Esophagus muscularis mucosa (tissue), 4 donors: ENCODE results near the gene ERCC1. TPM values are rescaled to one million over a fixed set of nuclear protein-coding genes. Genes with fewer than 3 reads are reported as not detected.

ENCODE experiments used
- DNase-seq: peaks from one replicate; pipeline ENCODE4 v3.0.0-alpha.2; 2017; ENCODE audit errors: extremely low spot score
- H3K27ac ChIP-seq, 4 donors: fragments of 200-600 bp; sonication (generic); replicated peaks in 1 of 4; 1 replicate in 3 of 4; 2 replicates in 1 of 4; pipeline ENCODE4 v1.5.1; 2016 to 2019; ENCODE audit warnings: mild to moderate bottlenecking in 1 of 4
- H3K27me3 ChIP-seq, 4 donors: fragments of 200-600 bp; sonication (generic); one replicate each; pipeline versions ENCODE4 v1.5.1 to v1.6.0; 2016 to 2019
- H3K36me3 ChIP-seq, 4 donors: fragments of 200-600 bp; sonication (generic); one replicate each; pipeline ENCODE4 v1.5.1; 2016 to 2019
- H3K4me1 ChIP-seq, 4 donors: fragments of 200-600 bp; sonication (generic); one replicate each; pipeline ENCODE4 v1.5.1; 2016 to 2019
- H3K4me3 ChIP-seq, 4 donors: fragments of 200-600 bp; sonication (generic); 1 replicate in 2 of 4; 2 replicates in 2 of 4; pipeline ENCODE4 v1.5.1; 2016 to 2019; ENCODE audit warnings: mild to moderate bottlenecking in 4 of 4, moderate library complexity in 1 of 4
- H3K9me3 ChIP-seq, 4 donors: fragments of 200-600 bp; sonication (generic); 1 replicate in 3 of 4; 2 replicates in 1 of 4; pipeline ENCODE4 v1.5.1; 2016 to 2019
- EP300 ChIP-seq: sonication (generic); formaldehyde crosslinking; IDR thresholded peaks from one replicate; pipeline ENCODE4 v1.6.1; 2017; ENCODE audit warnings: antibody characterized with exemption
- POLR2A ChIP-seq: fragments of 450-650 bp; IDR thresholded peaks from one replicate; pipeline ENCODE4 v1.6.1; 2017; ENCODE audit warnings: antibody characterized with exemption, moderate library complexity, mild to moderate bottlenecking, low read depth
- POLR2AphosphoS5 ChIP-seq, 2 donors: sonication (generic); formaldehyde crosslinking; IDR thresholded peaks; one replicate each; pipeline ENCODE4 v1.6.1; 2017; ENCODE audit warnings: antibody characterized with exemption in 2 of 2
- WGBS: methylation state at CpG from one replicate; pipeline ENCODE4 v1.1.5; 2018; 5-methylcytosine and 5-hydroxymethylcytosine counted together
- intact Hi-C: fragments of 100-400 bp; cut with DNase I; formaldehyde crosslinking; loops from one replicate; pipeline ENCODE4 v1.15.1; 2023
- total RNA-seq, 4 donors: library from RNA; depleted of rRNA; stranded (reverse); fragments of >200 nt; gene quantifications; one replicate each; pipeline versions ENCODE4 v1.1.0 to v1.2.1, GENCODE V29; 2016
- TF ChIP-seq, protein P1 (sequence below), 3 experiments: fragments of 200-600 bp in 2 of 3; fragments of 450-650 bp in 1 of 3; sonication (generic) in 2 of 3; IDR thresholded peaks; one replicate each; pipeline ENCODE4 v1.5.1; 2017 to 2019; ENCODE audit warnings: antibody characterized with exemption in 3 of 3, mild to moderate bottlenecking in 2 of 3, moderate library complexity in 1 of 3

Gene ERCC1
- total RNA-seq, 4 donors from 2014 or later, result 62.8 to 102 (median 69.3) TPM

DNA sequence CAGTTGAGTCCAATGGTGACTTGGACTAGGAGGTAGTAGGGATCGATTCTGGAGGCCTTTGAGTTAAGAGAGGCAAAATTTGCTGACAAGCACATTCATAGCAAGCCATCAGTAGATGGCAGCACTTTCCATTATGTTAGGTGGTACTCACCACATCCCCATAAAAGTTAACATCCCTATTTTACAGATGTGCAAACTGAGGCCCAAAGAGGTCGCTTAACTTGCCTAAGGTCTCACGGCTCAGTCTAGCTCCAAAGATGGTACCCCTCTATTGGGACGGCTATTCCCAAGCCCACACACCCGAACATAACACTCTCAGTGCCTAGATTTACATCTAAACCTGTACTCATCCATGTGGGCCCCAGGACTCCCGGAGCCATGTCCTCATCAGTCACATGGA, 22.6 kb upstream of the ERCC1 start:
- no peaks in the 10 kb centered on the region for H3K27me3 ChIP-seq
- H3K36me3 ChIP-seq, result no peaks in the 10 kb centered on the region
- 81% methylated on average over 6 of the region's 6 CpGs for WGBS
- TF ChIP-seq, protein P1, sequence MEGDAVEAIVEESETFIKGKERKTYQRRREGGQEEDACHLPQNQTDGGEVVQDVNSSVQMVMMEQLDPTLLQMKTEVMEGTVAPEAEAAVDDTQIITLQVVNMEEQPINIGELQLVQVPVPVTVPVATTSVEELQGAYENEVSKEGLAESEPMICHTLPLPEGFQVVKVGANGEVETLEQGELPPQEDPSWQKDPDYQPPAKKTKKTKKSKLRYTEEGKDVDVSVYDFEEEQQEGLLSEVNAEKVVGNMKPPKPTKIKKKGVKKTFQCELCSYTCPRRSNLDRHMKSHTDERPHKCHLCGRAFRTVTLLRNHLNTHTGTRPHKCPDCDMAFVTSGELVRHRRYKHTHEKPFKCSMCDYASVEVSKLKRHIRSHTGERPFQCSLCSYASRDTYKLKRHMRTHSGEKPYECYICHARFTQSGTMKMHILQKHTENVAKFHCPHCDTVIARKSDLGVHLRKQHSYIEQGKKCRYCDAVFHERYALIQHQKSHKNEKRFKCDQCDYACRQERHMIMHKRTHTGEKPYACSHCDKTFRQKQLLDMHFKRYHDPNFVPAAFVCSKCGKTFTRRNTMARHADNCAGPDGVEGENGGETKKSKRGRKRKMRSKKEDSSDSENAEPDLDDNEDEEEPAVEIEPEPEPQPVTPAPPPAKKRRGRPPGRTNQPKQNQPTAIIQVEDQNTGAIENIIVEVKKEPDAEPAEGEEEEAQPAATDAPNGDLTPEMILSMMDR (IDR thresholded peaks at IDR 0.05), result peak in 1 of 3 experiments; percentile 32
- TF ChIP-seq POLR2A, result no peak
- peaks cover 29 to 81% (median 54%) of the 10 kb centered on the region in 4 donors for H3K4me1 ChIP-seq
- H3K4me3 ChIP-seq, result no peak overlapping the region
- DNase-seq, result no peak
- H3K9me3 ChIP-seq, result no peaks in the 10 kb centered on the region
- intact Hi-C loops, result no loop called here
- H3K27ac ChIP-seq, result peak overlapping the region in 2 of 4 donors; percentile 18 to 35

GRCh38 chr19:45445139-45445538, 21.4 kb upstream of the ERCC1 start:
- intact Hi-C loops, result no loop called here
- Histone ChIP-seq H3K36me3 (no peaks in the 10 kb centered on the region), H3K27ac (peak overlapping the region; percentile 92 to 97 (median 94)), H3K4me3 (no peak overlapping the region), H3K9me3 (no peaks in the 10 kb centered on the region), H3K4me1 (peaks cover 30 to 83% (median 57%) of the 10 kb centered on the region in 4 donors), H3K27me3 (no peaks in the 10 kb centered on the region)
- TF ChIP-seq, protein P1 (IDR thresholded peaks at IDR 0.05), result no peak
- TF ChIP-seq POLR2A, result no peak
- no peak for TF ChIP-seq POLR2AphosphoS5 (IDR thresholded peaks at IDR 0.05)
- TF ChIP-seq EP300, result no peak
- WGBS, result 92% methylated on average over 4 of the region's 4 CpGs
- no peak for DNase-seq

DNA sequence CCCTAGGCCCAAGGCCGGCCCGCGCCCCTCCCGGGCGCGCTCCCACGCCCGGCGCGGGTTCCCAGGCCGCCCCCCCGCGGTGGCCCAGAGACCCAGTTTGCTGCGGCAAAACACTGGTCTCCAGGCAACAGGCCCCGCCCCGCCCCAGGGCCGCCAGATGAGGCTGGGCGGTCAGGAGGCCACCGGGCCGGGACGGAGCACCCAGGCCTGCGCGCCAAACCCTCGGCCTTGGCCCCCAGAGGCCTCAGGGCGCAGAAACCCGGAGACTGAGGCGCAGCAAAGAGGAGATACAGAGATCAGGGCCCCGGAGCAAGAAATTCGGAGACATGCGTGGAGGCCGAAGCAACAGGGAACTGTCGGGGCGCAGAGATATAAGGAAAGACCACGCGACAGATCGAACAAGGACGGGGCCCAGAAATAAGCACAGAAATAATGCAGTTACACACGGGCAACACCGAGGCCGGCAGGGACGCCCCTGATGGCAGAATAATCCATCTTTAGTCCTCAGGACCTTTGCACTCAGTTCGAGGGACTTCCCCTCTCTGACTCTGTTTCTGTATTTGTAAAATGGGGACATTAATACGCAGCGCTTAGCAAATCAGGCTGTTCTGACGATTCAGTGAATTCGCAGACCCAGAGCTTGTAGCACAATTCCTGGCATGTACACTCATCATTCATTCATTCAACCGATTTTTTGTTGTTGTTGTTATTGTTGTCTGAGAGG, 20.8 kb upstream of the ERCC1 start:
- intact Hi-C loops, result no loop called here
- Histone ChIP-seq H3K36me3 (no peaks in the 10 kb centered on the region), H3K27me3 (no peaks in the 10 kb centered on the region), H3K9me3 (no peaks in the 10 kb centered on the region), H3K4me3 (peak overlapping the region; percentile 58 to 66 (median 59)), H3K4me1 (peaks cover 26 to 79% (median 54%) of the 10 kb centered on the region in 4 donors), H3K27ac (peak overlapping the region; percentile 92 to 97 (median 94))
- WGBS, result 15% methylated on average over 33 of the region's 47 CpGs
- peak; percentile 97 for DNase-seq
- TF ChIP-seq POLR2AphosphoS5 (IDR thresholded peaks at IDR 0.05) (peak; percentile 77 to 88), POLR2A (peak; percentile 53), EP300 (no peak)
- TF ChIP-seq, protein P1 (IDR thresholded peaks at IDR 0.05), result no peak

- intact Hi-C loops, result no loop called here
- WGBS, result 1% methylated on average over 48 of the region's 49 CpGs
- Histone ChIP-seq H3K4me1 (peaks cover 26 to 78% (median 49%) of the 10 kb centered on the region in 4 donors), H3K27me3 (no peaks in the 10 kb centered on the region), H3K36me3 (no peaks in the 10 kb centered on the region), H3K4me3 (peak overlapping the region; percentile 58 to 66 (median 59)), H3K9me3 (no peaks in the 10 kb centered on the region), H3K27ac (peak overlapping the region; percentile 92 to 97 (median 94))
- TF ChIP-seq, protein P1 (IDR thresholded peaks at IDR 0.05), result peak in 1 of 3 experiments; percentile 18
- TF ChIP-seq POLR2AphosphoS5 (IDR thresholded peaks at IDR 0.05) (peak; percentile 97 to 98), POLR2A (peak; percentile 52), EP300 (no peak)
- DNase-seq, result peak; percentile 97
Observed at GRCh38 chr19:45443462-45444317, 20.0 kb upstream of the ERCC1 start.
